GM18505 (cell line): ENCODE data around the gene SLIT3.

Experiments
- ATAC-seq: cut with Tn5 transposase; IDR thresholded peaks from one replicate; pipeline ENCODE4 v1.9.1; 2021; ENCODE audit not compliant: unreplicated experiment
- POLR2A ChIP-seq: IDR thresholded peaks from 4 replicates; pipeline ENCODE4 v1.6.1; 2011; ENCODE audit warnings: borderline replicate concordance; ENCODE audit not compliant: insufficient read depth, insufficient read length; ENCODE audit errors: extremely low read depth

Gene SLIT3

DNA sequence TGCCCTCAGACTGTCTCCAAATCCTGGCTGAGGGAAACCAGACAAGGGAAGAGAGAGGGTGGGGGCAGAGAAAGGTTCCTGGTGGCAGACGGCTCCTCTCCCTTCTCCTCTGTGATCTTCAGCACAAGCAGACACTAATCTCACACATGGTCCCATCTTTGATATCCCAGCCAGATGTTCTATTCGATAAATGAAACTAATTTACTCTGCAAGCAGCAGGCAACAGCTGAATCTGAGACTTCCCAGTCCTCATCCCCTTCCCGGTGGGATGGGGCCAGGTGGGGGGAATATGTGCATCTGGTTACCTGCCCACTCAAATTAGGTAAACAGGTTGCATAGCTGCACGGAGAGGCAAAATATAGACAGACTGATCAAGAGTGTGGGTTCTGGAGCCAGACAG lies 512.8 kb downstream of the SLIT3 start:
- no peak for ATAC-seq
- TF ChIP-seq POLR2A: no peak

DNA sequence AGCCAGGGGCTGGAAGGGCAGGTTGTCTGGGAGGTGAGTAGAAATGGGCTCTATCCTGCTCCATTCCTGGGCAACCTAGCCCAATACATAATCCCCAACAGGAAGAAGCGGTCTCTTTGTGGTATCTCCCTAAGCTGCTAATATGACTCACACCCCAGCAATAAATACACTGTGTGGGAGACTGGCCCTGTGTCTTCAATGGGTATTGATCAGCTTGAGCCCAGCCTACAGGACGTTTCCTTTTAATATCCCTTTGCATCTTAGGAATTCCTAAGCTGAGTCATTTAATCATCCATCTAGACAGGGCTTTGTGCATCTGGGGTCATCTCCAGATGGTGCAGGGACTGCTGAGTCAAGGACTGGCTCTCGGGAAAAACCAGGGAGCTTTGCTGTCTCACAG lies 514.8 kb downstream of the SLIT3 start:
- no peak for TF ChIP-seq POLR2A
- no peak for ATAC-seq

- no peak for ATAC-seq
These were observed 516.5 kb downstream of the SLIT3 start for GRCh38 chr5:168784454-168784853.

GRCh38 chr5:168781941-168782571 lies 518.9 kb downstream of the SLIT3 start:
- no peak for TF ChIP-seq POLR2A
- ATAC-seq: no peak

More at GRCh38 chr5:168784454-168784853, 516.5 kb downstream of the SLIT3 start:
- no peak for TF ChIP-seq POLR2A

DNA sequence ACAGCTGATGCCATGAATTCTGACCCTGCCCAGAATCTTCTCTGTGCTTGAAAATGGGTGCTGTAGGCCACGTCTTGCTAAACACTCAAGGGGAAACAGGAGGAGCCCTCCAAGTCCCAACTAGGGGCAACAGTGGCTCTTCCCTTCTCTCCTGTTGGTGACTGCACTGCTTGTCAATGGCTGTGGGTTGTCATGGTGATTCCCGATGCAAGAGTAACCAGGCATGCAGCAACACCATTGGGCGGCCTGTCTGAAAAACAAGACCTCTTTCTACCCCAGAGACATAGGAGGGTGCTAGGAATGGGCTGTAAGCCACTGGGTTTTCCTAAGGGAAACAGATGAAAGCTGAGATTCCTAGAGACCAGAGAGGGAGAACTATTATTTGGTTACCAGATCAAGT lies 520.1 kb downstream of the SLIT3 start:
- ATAC-seq: no peak
- TF ChIP-seq POLR2A: no peak

DNA sequence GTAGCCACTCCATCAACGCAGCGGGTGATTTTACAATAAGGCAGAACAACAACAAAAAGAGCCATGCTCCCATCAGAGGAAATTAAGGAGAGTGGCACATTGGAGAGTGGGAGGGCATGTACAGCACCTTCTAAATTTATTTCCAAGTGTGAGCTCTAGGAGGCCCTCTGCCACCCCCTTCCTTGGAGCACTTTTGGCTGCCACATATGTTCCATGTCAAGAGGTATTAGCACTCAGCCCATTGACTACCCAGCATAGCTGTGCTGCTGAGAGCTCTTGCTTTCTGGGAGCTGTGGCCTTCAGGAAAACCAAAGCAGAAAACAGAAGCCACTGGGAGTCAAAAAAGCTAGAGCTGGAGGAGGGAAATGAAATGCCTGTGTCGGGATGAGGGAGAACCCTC lies 521.6 kb downstream of the SLIT3 start:
- no peak for ATAC-seq
- TF ChIP-seq POLR2A: no peak

- no peak for ATAC-seq
- TF ChIP-seq POLR2A: no peak
These were observed 522.4 kb downstream of the SLIT3 start for GRCh38 chr5:168778536-168778935.

DNA sequence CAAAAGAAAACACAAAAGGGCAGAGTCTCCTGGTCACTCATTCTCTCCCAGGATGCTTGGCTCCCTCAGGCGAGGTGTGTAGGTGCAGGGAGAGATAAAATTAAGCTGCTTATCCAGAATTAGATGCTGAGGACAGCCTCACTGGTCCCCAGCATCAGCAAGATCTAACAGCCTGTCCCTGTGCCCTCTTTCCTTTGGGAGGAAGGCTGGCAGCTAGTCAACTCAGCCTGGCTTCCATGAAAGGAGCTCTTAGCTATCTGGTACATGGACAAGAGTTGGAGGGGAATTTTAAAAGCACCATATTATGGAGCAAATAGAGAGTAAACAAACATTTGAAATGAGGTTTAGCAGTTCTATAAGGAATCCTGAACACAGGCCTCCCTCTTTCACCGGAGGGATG lies 523.3 kb downstream of the SLIT3 start:
- no peak for TF ChIP-seq POLR2A
- ATAC-seq: no peak

GRCh38 chr5:168776070-168776469 lies 524.9 kb downstream of the SLIT3 start:
- no peak for TF ChIP-seq POLR2A
- no peak for ATAC-seq

DNA sequence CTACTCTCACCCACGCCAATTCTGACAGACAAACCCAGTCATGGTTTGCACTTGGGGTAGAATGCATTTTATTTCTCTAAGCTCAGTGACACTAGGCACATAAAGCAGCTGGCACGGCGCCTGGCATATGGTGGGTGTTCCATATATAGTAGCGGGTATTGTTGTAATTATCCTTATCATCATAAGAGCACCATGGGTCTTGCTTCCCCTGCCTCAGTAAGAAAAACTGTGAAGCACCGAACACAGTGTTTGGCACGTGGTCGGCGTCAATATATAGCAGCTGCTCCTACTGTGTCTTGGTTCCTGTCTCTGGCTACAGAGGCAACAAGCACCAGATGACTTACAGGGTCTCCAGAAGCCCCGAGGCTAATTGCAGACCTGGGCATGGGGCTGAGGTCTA lies 527.7 kb downstream of the SLIT3 start:
- TF ChIP-seq POLR2A: no peak

GRCh38 chr5:168772316-168772961 lies 528.5 kb downstream of the SLIT3 start:
- ATAC-seq: no peak

More for the DNA sequence above, 527.7 kb downstream of the SLIT3 start:
- no peak for ATAC-seq

DNA sequence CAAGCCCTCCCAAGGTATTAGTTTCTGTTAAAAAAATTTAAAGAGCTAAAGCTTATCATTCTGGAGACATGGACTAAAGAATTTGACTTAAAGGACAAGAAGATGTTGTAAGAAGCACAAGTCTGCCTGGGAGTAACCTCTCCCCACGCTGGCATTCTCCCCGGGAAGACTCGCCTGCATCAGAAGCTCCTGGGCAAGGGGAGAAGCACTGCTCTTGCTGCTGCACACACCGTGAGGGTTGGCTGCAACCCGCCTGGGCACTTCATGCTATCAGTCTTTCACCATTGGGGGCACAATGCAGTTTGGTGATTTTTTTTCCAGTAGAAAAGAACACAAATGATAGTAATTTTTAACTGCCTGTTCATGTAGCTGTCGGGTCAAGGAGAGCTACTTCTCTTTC lies 529.3 kb downstream of the SLIT3 start:
- no peak for TF ChIP-seq POLR2A
- ATAC-seq: no peak

More at GRCh38 chr5:168772316-168772961, 528.5 kb downstream of the SLIT3 start:
- no peak for TF ChIP-seq POLR2A

DNA sequence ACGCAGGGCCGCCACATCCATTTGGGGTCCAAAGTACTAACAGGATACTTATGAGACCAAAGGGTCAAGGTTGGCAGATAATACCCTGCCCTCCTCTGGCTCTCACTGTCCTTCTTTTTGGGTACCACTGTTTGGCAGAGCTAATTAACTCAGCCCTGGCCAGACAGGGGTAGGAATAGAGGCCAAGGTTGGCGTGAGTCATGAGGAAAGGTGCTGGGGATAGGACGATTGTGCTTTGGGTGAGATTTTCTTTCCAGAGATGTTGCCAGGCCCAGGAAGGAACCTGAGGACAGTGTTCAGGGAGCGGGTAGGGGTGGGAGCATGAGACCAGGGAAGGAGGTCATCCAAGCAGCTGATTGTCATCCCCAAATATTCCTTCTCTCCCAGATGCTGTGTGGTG lies 529.9 kb downstream of the SLIT3 start:
- no peak for ATAC-seq
- TF ChIP-seq POLR2A: no peak

DNA sequence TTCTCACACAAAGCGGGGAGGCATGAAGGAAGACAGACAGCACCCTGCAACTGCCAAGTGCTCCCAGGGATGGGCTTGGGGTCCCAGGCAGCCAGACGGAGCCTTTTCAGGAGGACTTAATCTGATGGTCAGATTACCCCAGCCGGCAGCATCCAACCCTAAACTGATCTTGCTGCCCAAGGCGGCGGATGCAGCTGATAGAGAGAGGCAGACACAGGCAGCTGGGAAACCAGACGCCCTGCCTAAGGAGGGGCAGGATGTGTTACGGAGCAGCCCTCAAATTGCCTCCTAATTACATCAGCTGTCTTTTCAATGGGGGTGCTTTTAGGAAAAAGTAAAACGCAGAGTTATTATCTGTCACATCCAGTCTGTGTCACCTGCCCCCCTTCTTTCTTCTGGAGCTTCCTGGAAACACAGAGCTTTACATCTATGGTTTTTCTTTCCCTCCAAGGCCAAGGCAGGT lies 530.9 kb downstream of the SLIT3 start:
- ATAC-seq: no peak
- TF ChIP-seq POLR2A: no peak
